Measurements from ENCODE around the gene GANAB. TPM values are rescaled to one million over a fixed set of nuclear protein-coding genes. Genes with fewer than 3 reads are reported as not detected.

GANAB gene
- total and polyA plus RNA-seq, 2 of the 4 experiments (the other 2 are of a cell fraction) = 209 to 344 TPM

DNA sequence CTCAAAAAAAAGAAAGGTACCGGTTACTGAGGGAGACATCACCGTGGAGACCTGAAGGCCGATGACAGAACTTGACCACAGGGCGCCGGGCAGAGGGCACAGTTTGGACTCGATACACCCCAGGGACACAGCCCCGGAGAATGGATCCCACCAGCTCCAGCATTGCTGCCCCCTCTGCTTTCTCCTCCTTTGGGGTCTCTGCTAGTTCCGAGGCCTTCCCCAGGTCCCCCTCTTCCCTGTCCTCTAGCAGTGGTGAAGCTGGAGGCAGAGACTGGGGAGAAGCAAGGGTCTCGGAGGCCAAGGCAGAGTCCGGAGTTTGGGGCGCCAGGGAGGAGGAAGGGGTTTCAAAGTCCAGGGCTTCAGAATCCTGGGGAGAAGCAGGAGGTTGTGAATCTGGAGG is 67.9 kb downstream of the GANAB start:
- WGBS, 2 experiments (ENCODE audit: extremely low coverage in 2 of 2, insufficient read length in 1 of 2) = 98% methylated on average over 6 of the region's 11 CpGs; no CpG with 5 or more reads in 1 of the 2 experiments

More for the DNA sequence above, 67.9 kb downstream of the GANAB start:
- no peak overlapping the region for H3K18ac ChIP-seq (ENCODE audit: low read depth, low read length)
- H3K4me3 ChIP-seq (ENCODE audit: insufficient read depth, low read depth, low read length) = no peak overlapping the region
- H3K79me1 ChIP-seq (ENCODE audit: low read depth in 1 of 2, low read length in 2 of 2) = peaks cover 10 to 43% of the 10 kb centered on the region in 2 experiments; a peak in 3 of 4 replicates
- no peak overlapping the region for H3K4ac ChIP-seq (ENCODE audit: low read depth, low read length)
- in situ Hi-C loops (cut with MboI; ENCODE audit: low sequenced_read_pairs) = no loop called here
- no peak overlapping the region for H4K91ac ChIP-seq (ENCODE audit: insufficient read depth, low read depth, low read length)
- CTCF ChIA-PET = interaction anchor here (1.4 kb wide), 1 partner anchor 13 kb away, joined by 3 read pairs; the partner anchor contains the start of gene TUT1
- H3K9ac ChIP-seq (ENCODE audit: low read depth, low read length) = no peak overlapping the region
- H3K27ac ChIP-seq (ENCODE audit: insufficient read depth, low read length) = no peak overlapping the region
- H2AFZ ChIP-seq (replicated peaks; ENCODE audit: low read length, poor library complexity) = no peak overlapping the region
- dilution Hi-C loops (cut with HindIII; ENCODE audit: low sequenced_read_pairs, unreplicated experiment) = no loop called here
- no peaks in the 10 kb centered on the region for H3K27me3 ChIP-seq (ENCODE audit: control insufficient read depth, insufficient read depth, low read length)
- intact Hi-C loops (cut with micrococcal nuclease) = no loop called here
- H3K4me1 ChIP-seq (ENCODE audit: control insufficient read depth, insufficient read depth, low read length) = peaks cover 8% of the 10 kb centered on the region
- H4K5ac ChIP-seq (ENCODE audit: low read depth, low read length) = no peak overlapping the region
- BruUV-seq (replicated peaks) = no TSS peak
- H2BK120ac ChIP-seq (ENCODE audit: low read depth, low read length) = no peak overlapping the region
- H4K20me1 ChIP-seq (ENCODE audit: insufficient read depth, low read length) = no peaks in the 10 kb centered on the region
- H2AK9ac ChIP-seq (replicated peaks; ENCODE audit: low read depth, low read length, poor library complexity) = peak overlapping the region; percentile 50
- TF ChIP-seq BHLHE40 (IDR thresholded peaks at IDR 0.05; ENCODE audit: low read depth, low read length) = no peak
- no peak for TF ChIP-seq MAZ (IDR thresholded peaks at IDR 0.05; ENCODE audit: borderline replicate concordance, low read depth, low read length)
- no peak for TF ChIP-seq SMC3 (IDR thresholded peaks at IDR 0.05; ENCODE audit: low read depth, low read length)
- TF ChIP-seq RAD21 (IDR thresholded peaks at IDR 0.05; ENCODE audit: low read length) = no peak
- no peak for TF ChIP-seq CEBPB (IDR thresholded peaks at IDR 0.05; ENCODE audit: low read depth, low read length)
- no peak for DNase-seq
- no peak overlapping the region for H2BK20ac ChIP-seq (ENCODE audit: low read depth, low read length)
- peaks cover 8% of the 10 kb centered on the region for H3K9me1 ChIP-seq (ENCODE audit: insufficient read depth, low read length)
- no peak overlapping the region for H3K23ac ChIP-seq (ENCODE audit: low read depth, low read length)
- POLR2A ChIA-PET (ENCODE audit: unreplicated experiment) = no interaction called here
- peaks cover 36% of the 10 kb centered on the region for H3K36me3 ChIP-seq (ENCODE audit: control insufficient read depth, insufficient read depth, low read length)
- ATAC-seq (ENCODE audit: low read depth) = no peak
- H2BK15ac ChIP-seq (ENCODE audit: low read depth, low read length) = no peak overlapping the region
- H3K14ac ChIP-seq (replicated peaks; ENCODE audit: low read depth, low read length) = no peak overlapping the region
- no peak overlapping the region for H2BK5ac ChIP-seq (ENCODE audit: low read depth, low read length, poor library complexity, severe bottlenecking)
- no peaks in the 10 kb centered on the region for H3K9me3 ChIP-seq (ENCODE audit: control insufficient read depth, insufficient read depth, low read length)
- H3K56ac ChIP-seq (ENCODE audit: extremely low read depth, insufficient read depth, low read length) = no peak overlapping the region
- H3K4me2 ChIP-seq (ENCODE audit: low read depth, low read length) = no peak overlapping the region
- no peak overlapping the region for H4K8ac ChIP-seq (ENCODE audit: low read depth in 2 of 2, low read length in 2 of 2)
- no peak overlapping the region for H2AK5ac ChIP-seq (ENCODE audit: low read depth, low read length)
